GM18519 (cell line): ENCODE results near the gene TNFRSF13B.
"Not testable (repeated sequence)": the region's sequence is repeated elsewhere in the genome, so short reads cannot be mapped to it uniquely, and the experiment has no call there.

ENCODE experiments used
- ATAC-seq: cut with Tn5 transposase; IDR thresholded peaks from one replicate; pipeline ENCODE4 v1.9.1; 2021; ENCODE audit warnings: mild to moderate bottlenecking, moderate library complexity; ENCODE audit not compliant: unreplicated experiment, low FRiP score

TNFRSF13B gene

GRCh38 chr17:17007891-17008290 lies 36.0 kb upstream of the TNFRSF13B start:
- ATAC-seq = not testable (repeated sequence)

GRCh38 chr17:17004997-17005614 lies 33.2 kb upstream of the TNFRSF13B start:
- ATAC-seq = not testable (repeated sequence)

DNA sequence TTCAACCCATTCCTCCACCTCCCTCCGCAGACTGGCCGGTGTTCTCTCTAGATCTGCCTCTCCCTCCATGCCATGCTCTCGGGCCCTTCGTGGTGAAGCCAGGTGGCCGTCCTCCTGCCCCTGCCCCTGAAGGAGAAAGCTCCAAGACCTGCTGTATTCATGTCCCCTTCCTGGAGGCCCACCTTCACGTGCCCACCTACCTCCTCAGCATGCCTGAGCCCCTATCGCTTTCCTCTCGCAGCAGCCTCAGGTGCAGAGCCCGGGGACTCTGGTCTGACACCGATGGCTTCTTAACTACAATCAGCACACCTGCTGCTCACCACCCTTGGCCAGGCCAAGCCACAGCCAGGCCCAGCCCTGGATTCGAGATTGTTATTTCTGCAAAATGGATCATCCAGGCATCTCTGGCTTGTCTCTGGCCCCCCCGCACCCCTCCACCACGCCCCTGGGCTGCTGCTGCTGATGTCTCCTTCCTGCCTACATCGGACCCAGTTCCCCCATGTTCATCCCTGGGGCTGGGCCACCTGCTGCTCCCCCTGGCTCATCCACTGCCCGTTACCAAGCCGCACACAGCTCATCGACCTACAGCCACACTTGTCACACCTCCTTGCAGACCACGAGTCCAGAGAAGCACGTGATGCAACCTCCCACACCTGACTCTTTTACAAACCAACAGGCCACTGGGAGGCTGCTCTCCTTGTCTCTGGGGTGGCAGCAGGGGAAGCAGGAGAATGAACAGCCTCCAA lies 32.5 kb upstream of the TNFRSF13B start:
- no peak for ATAC-seq

GRCh38 chr17:17002731-17003715 lies 31.1 kb upstream of the TNFRSF13B start:
- not testable (repeated sequence) for ATAC-seq

GRCh38 chr17:17001874-17002520 lies 30.1 kb upstream of the TNFRSF13B start:
- ATAC-seq = no peak

- no peak for ATAC-seq
Observed at GRCh38 chr17:17001076-17001777, 29.3 kb upstream of the TNFRSF13B start.

DNA sequence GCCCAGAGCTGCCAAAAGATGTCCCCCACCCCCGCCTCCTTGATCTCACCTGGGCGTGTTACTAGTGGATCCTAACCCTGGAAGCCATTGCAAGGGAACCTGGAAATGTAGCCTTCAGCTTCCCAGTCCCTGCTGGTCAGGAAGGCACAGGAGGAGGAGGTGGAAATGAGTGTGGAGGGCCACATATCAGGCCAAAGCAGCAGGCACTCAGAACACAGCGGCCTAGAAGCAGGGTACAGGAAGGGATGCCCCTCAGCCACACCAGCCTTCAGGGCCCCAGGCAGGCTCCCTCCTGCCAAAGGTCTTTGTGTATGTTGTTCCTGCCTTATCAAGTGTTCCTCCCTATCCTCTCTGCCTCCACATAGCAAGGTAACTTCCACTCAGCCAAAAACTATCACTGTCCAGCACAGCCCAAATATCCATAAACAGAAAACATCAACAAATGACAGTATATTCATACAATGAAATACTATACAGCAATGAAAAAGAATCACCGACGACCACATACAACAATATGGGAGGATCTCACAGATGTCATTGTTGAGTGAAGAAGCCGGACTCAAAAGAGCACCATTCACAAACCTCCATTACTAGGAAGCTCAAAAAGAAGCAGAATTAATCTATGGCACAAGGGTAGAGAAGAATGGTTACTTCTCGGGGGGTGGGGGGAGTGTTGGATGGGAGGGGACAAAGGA lies 28.2 kb upstream of the TNFRSF13B start:
- no peak for ATAC-seq

- ATAC-seq = no peak
Observed at GRCh38 chr17:16997514-16998429, 25.9 kb upstream of the TNFRSF13B start.

GRCh38 chr17:16996726-16997125 lies 24.8 kb upstream of the TNFRSF13B start:
- not testable (repeated sequence) for ATAC-seq

DNA sequence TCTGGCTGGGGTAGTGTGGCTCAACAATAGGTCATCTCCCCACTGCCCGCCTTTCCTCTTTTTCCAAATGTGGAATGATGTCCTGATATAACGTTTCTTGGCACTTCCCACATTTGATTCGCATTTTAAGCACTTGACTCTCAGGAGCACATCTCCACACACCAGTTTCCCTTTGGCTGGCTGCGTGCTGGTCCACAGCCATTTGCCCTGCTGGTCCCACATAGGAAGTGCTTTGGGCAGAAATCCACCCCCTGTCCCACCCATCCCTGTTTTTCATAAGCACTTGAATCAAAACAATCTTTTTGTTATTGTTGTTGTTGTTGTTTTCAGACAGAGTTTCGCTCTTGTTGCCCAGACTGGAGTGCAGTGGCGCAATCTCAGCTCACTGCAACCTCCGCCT lies 24.0 kb upstream of the TNFRSF13B start:
- ATAC-seq = no peak

DNA sequence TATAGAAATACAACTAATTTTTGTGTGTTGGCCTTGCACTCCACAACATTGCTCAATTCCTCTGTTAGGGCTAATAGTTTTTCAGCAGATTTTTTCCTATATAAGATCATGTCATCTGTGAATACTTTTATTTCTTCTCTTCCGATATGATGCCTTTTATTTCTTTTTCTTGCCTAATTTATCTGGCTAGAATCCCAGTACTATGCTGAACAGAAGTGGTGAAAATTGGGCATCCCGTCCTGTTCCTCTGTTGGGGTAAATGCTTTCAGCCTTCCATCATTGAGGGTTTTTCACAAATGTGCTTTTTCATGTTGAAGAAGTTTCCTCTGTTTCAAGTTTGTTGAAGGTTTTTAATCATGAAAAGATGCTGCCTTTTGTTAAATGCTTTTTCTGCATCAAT lies 22.7 kb upstream of the TNFRSF13B start:
- ATAC-seq = no peak

DNA sequence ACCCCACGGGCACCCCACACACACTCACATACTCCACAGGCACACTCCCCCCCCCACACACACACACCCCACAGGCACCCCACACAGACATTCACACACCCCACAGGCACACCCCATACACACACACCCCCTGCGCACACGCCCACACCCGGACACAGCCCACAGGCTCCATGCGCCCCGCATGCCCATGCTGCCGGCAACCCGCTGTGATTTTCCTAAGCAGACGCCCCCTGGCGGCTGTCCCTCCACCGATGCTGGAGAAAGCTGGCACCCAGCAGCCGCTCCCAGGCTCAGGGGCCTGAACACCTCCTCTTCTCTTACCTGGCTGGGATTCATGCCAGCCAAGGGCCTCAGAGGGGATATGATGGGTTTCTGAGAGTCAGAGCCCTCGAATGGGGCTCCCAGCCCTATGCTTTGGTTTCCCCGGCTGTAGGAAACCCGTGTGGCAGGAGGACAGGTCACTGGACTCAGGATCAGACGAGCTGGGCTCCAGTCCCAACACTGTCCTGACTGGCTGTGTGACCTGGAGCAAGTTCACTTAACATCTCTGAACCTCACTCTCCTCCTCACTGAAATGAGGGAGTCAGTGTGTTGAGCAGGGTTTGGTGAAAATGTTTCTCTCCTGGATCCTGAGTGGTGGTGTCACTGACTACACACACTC lies 19.6 kb upstream of the TNFRSF13B start:
- ATAC-seq = no peak

- ATAC-seq = no peak
Observed at GRCh38 chr17:16989953-16990860, 18.3 kb upstream of the TNFRSF13B start.

DNA sequence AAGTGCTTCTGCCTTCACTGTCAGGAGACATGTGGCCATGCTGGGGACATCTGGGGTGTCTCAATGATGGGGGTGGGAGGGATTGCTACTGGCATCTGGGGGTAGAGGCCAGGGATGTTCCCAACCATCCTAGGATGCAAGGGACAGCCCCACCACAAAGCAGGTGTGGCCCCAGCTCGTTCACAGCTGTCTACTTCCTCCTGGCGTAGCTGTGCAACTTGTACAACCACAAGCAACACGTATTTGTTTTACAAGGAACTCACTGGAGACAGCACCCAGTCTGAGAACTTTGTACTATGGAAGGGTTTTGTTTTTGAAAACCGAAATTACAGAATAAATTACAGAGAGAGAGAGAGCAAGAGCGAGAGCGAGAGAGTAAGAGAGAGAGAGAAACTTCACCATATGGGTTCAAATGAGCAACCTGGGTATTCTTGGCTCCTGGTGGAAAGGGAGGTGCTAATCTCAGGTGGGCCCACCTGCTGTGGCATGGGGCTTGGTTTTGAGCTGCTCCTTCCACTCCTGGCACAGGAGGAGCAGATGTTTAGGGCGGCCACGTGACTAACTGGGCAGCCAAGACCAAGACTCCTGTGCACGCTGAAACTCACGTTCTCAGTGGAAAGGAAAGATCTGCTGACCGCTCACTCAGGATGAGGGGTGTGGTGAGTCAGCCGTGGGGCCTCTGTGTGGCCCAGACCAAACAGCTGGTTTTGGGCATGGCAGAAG lies 17.5 kb upstream of the TNFRSF13B start:
- no peak for ATAC-seq

GRCh38 chr17:16988749-16989229 lies 16.9 kb upstream of the TNFRSF13B start:
- no peak for ATAC-seq
